Subcutaneous abdominal adipose tissue (tissue), 5 donors: Measurements from ENCODE around the gene MAST2.
"Not testable (repeated sequence)": the region's sequence is repeated elsewhere in the genome, so short reads cannot be mapped to it uniquely, and the experiment has no call there.

Source experiments
- H3K27ac ChIP-seq: one replicate; pipeline ENCODE4 v1.7.0; 2013; ENCODE audit warnings: low read depth, mild to moderate bottlenecking, inconsistent platforms, low read length, moderate library complexity
- H3K27me3 ChIP-seq, 5 donors: one replicate each; pipeline ENCODE4 v1.7.0; 2013; ENCODE audit warnings: low read length in 5 of 5, inconsistent platforms in 1 of 5; ENCODE audit not compliant: control insufficient read depth in 5 of 5, insufficient read depth in 4 of 5
- H3K36me3 ChIP-seq, 5 donors: one replicate each; pipeline ENCODE4 v1.7.0; 2013; ENCODE audit warnings: low read length in 5 of 5; ENCODE audit not compliant: control insufficient read depth in 5 of 5, insufficient read depth in 5 of 5
- H3K4me1 ChIP-seq, 5 donors: one replicate each; pipeline ENCODE4 v1.7.0; 2013; ENCODE audit warnings: low read length in 5 of 5, mild to moderate bottlenecking in 3 of 5, moderate library complexity in 1 of 5; ENCODE audit not compliant: control insufficient read depth in 5 of 5, insufficient read depth in 5 of 5
- H3K4me3 ChIP-seq, 5 donors: one replicate each; pipeline ENCODE4 v1.7.0; 2013; ENCODE audit warnings: low read length in 5 of 5, low read depth in 1 of 5
- H3K9ac ChIP-seq, 5 donors: one replicate each; pipeline ENCODE4 v1.7.0; 2013; ENCODE audit warnings: low read length in 5 of 5, mild to moderate bottlenecking in 4 of 5, moderate library complexity in 3 of 5
- H3K9me3 ChIP-seq, 5 donors: one replicate each; pipeline ENCODE4 v1.7.0; 2013; ENCODE audit warnings: low read length in 5 of 5; ENCODE audit not compliant: control insufficient read depth in 5 of 5
- donor health status: healthy.
- donor health status: healthy.
- donor health status: healthy.
- donor health status: healthy.
- donor health status: healthy.

The MAST2 gene

GRCh38 chr1:45949462-45949861 lies 146.1 kb downstream of the MAST2 start:
- H3K4me3 ChIP-seq, H3K27ac ChIP-seq, H3K9ac ChIP-seq, H3K27me3 ChIP-seq, H3K36me3 ChIP-seq, H3K4me1 ChIP-seq, H3K9me3 ChIP-seq: not testable (repeated sequence)

GRCh38 chr1:45952072-45952471 lies 148.7 kb downstream of the MAST2 start:
- H3K27me3 ChIP-seq, result no peaks in the 10 kb centered on the region
- H3K36me3 ChIP-seq, result no peaks in the 10 kb centered on the region
- no peak overlapping the region for H3K27ac ChIP-seq
- H3K4me3 ChIP-seq, result no peak overlapping the region
- no peaks in the 10 kb centered on the region for H3K9me3 ChIP-seq
- no peak overlapping the region for H3K9ac ChIP-seq
- H3K4me1 ChIP-seq, result peaks cover 0 to 14% (median 7%) of the 10 kb centered on the region in 5 donors

GRCh38 chr1:45953934-45954847 lies 150.8 kb downstream of the MAST2 start:
- no peaks in the 10 kb centered on the region for H3K36me3 ChIP-seq
- no peak overlapping the region for H3K4me3 ChIP-seq
- H3K9me3 ChIP-seq, result no peaks in the 10 kb centered on the region
- peaks cover 0 to 14% (median 7%) of the 10 kb centered on the region in 5 donors for H3K4me1 ChIP-seq
- H3K27me3 ChIP-seq, result no peaks in the 10 kb centered on the region
- H3K27ac ChIP-seq, result no peak overlapping the region
- no peak overlapping the region for H3K9ac ChIP-seq

- H3K36me3 ChIP-seq, result peaks cover 0 to 8% (median 5%) of the 10 kb centered on the region in 5 donors
- no peak overlapping the region for H3K4me3 ChIP-seq
- H3K27me3 ChIP-seq, result no peaks in the 10 kb centered on the region
- H3K27ac ChIP-seq, result no peak overlapping the region
- peaks cover 0 to 14% (median 7%) of the 10 kb centered on the region in 5 donors for H3K4me1 ChIP-seq
- no peak overlapping the region for H3K9ac ChIP-seq
- no peaks in the 10 kb centered on the region for H3K9me3 ChIP-seq
Measured at GRCh38 chr1:45957684-45958083, 154.3 kb downstream of the MAST2 start.

- Histone ChIP-seq H3K27ac (no peak overlapping the region), H3K36me3 (peaks cover 0 to 8% (median 5%) of the 10 kb centered on the region in 5 donors), H3K9me3 (no peaks in the 10 kb centered on the region), H3K27me3 (no peaks in the 10 kb centered on the region), H3K9ac (no peak overlapping the region), H3K4me3 (no peak overlapping the region), H3K4me1 (peaks cover 0 to 14% (median 7%) of the 10 kb centered on the region in 5 donors)
Measured at GRCh38 chr1:45958317-45958716, 154.9 kb downstream of the MAST2 start.

GRCh38 chr1:45960930-45961715 lies 157.7 kb downstream of the MAST2 start:
- Histone ChIP-seq H3K27me3 (no peaks in the 10 kb centered on the region), H3K9me3 (no peaks in the 10 kb centered on the region), H3K27ac (no peak overlapping the region), H3K4me3 (no peak overlapping the region), H3K9ac (no peak overlapping the region), H3K36me3 (peaks cover 0 to 8% (median 5%) of the 10 kb centered on the region in 5 donors), H3K4me1 (no peaks in the 10 kb centered on the region)

GRCh38 chr1:45961936-45962335 lies 158.5 kb downstream of the MAST2 start:
- not testable (repeated sequence) for H3K9me3 ChIP-seq, H3K27ac ChIP-seq, H3K4me3 ChIP-seq, H3K36me3 ChIP-seq, H3K9ac ChIP-seq, H3K4me1 ChIP-seq, H3K27me3 ChIP-seq

GRCh38 chr1:45968941-45969666 lies 165.7 kb downstream of the MAST2 start:
- no peaks in the 10 kb centered on the region for H3K9me3 ChIP-seq
- no peak overlapping the region for H3K27ac ChIP-seq
- no peaks in the 10 kb centered on the region for H3K4me1 ChIP-seq
- H3K36me3 ChIP-seq, result peaks cover 0 to 7% (median 4%) of the 10 kb centered on the region in 5 donors
- H3K9ac ChIP-seq, result no peak overlapping the region
- H3K27me3 ChIP-seq, result no peaks in the 10 kb centered on the region
- H3K4me3 ChIP-seq, result no peak overlapping the region

GRCh38 chr1:45969866-45970265 lies 166.5 kb downstream of the MAST2 start:
- no peaks in the 10 kb centered on the region for H3K4me1 ChIP-seq
- no peaks in the 10 kb centered on the region for H3K27me3 ChIP-seq
- H3K36me3 ChIP-seq, result peaks cover 0 to 7% (median 4%) of the 10 kb centered on the region in 5 donors
- no peak overlapping the region for H3K4me3 ChIP-seq
- H3K27ac ChIP-seq, result no peak overlapping the region
- H3K9me3 ChIP-seq, result no peaks in the 10 kb centered on the region
- H3K9ac ChIP-seq, result no peak overlapping the region
